ENCODE measurements around the gene VAMP4.

VAMP4 gene

GRCh38 chr1:171683870-171684269, 58.0 kb downstream of the VAMP4 start:
- TF ChIP-seq CTCF (conservative IDR thresholded peaks at IDR 0.05; ENCODE audit: low read depth, low read length): no peak
- no peaks in the 10 kb centered on the region for H3K27me3 ChIP-seq (ENCODE audit: insufficient read depth, low read depth)
- H2AFZ ChIP-seq (ENCODE audit: low read depth): no peak overlapping the region
- no peak overlapping the region for H3K4me3 ChIP-seq (IDR thresholded peaks at IDR 0.05; ENCODE audit: insufficient read depth, low read depth, low read length)
- H3K27ac ChIP-seq: no peak overlapping the region
- no peaks in the 10 kb centered on the region for H3K4me1 ChIP-seq (ENCODE audit: low read depth, poor library complexity, severe bottlenecking)
- H3K4me2 ChIP-seq: no peak overlapping the region
- H3K9ac ChIP-seq: no peak overlapping the region
- H4K20me1 ChIP-seq (ENCODE audit: insufficient read depth): no peaks in the 10 kb centered on the region
- H3K79me2 ChIP-seq (ENCODE audit: insufficient read depth, low read depth): no peaks in the 10 kb centered on the region
- no peaks in the 10 kb centered on the region for H3K36me3 ChIP-seq (ENCODE audit: insufficient read depth)

GRCh38 chr1:171680339-171680738, 61.5 kb downstream of the VAMP4 start:
- H3K79me2 ChIP-seq (ENCODE audit: insufficient read depth, low read depth): no peaks in the 10 kb centered on the region
- H3K4me3 ChIP-seq (IDR thresholded peaks at IDR 0.05; ENCODE audit: insufficient read depth, low read depth, low read length): no peak overlapping the region
- H3K36me3 ChIP-seq (ENCODE audit: insufficient read depth): no peaks in the 10 kb centered on the region
- H4K20me1 ChIP-seq (ENCODE audit: insufficient read depth): no peaks in the 10 kb centered on the region
- no peak overlapping the region for H3K9ac ChIP-seq
- no peak overlapping the region for H3K4me2 ChIP-seq
- H3K27ac ChIP-seq: no peak overlapping the region
- H2AFZ ChIP-seq (ENCODE audit: low read depth): no peak overlapping the region
- no peaks in the 10 kb centered on the region for H3K4me1 ChIP-seq (ENCODE audit: low read depth, poor library complexity, severe bottlenecking)
- no peak for TF ChIP-seq CTCF (conservative IDR thresholded peaks at IDR 0.05; ENCODE audit: low read depth, low read length)
- H3K27me3 ChIP-seq (ENCODE audit: insufficient read depth, low read depth): no peaks in the 10 kb centered on the region

- H2AFZ ChIP-seq (ENCODE audit: low read depth): no peak overlapping the region
- H3K4me1 ChIP-seq (ENCODE audit: low read depth, poor library complexity, severe bottlenecking): no peaks in the 10 kb centered on the region
- no peak overlapping the region for H3K4me2 ChIP-seq
- no peak overlapping the region for H3K4me3 ChIP-seq (IDR thresholded peaks at IDR 0.05; ENCODE audit: insufficient read depth, low read depth, low read length)
- H3K79me2 ChIP-seq (ENCODE audit: insufficient read depth, low read depth): no peaks in the 10 kb centered on the region
- no peak for TF ChIP-seq CTCF (conservative IDR thresholded peaks at IDR 0.05; ENCODE audit: low read depth, low read length)
- H3K36me3 ChIP-seq (ENCODE audit: insufficient read depth): no peaks in the 10 kb centered on the region
- no peak overlapping the region for H3K27ac ChIP-seq
- no peaks in the 10 kb centered on the region for H4K20me1 ChIP-seq (ENCODE audit: insufficient read depth)
- no peak overlapping the region for H3K9ac ChIP-seq
- H3K27me3 ChIP-seq (ENCODE audit: insufficient read depth, low read depth): no peaks in the 10 kb centered on the region
Measured at GRCh38 chr1:171676823-171677222, 65.0 kb downstream of the VAMP4 start.

GRCh38 chr1:171674431-171675405, 67.1 kb downstream of the VAMP4 start:
- no peaks in the 10 kb centered on the region for H3K79me2 ChIP-seq (ENCODE audit: insufficient read depth, low read depth)
- no peak overlapping the region for H3K9ac ChIP-seq
- no peak overlapping the region for H2AFZ ChIP-seq (ENCODE audit: low read depth)
- H3K27me3 ChIP-seq (ENCODE audit: insufficient read depth, low read depth): no peaks in the 10 kb centered on the region
- no peaks in the 10 kb centered on the region for H3K4me1 ChIP-seq (ENCODE audit: low read depth, poor library complexity, severe bottlenecking)
- no peaks in the 10 kb centered on the region for H4K20me1 ChIP-seq (ENCODE audit: insufficient read depth)
- H3K27ac ChIP-seq: no peak overlapping the region
- H3K4me3 ChIP-seq (IDR thresholded peaks at IDR 0.05; ENCODE audit: insufficient read depth, low read depth, low read length): no peak overlapping the region
- TF ChIP-seq CTCF (conservative IDR thresholded peaks at IDR 0.05; ENCODE audit: low read depth, low read length): no peak
- no peak overlapping the region for H3K4me2 ChIP-seq
- no peaks in the 10 kb centered on the region for H3K36me3 ChIP-seq (ENCODE audit: insufficient read depth)

Data from KMS-11 (cell line).